Measurements from ENCODE around the gene MAP3K4. TPM values are rescaled to one million over a fixed set of nuclear protein-coding genes. Genes with fewer than 3 reads are reported as not detected.

Gene MAP3K4
- total and polyA plus RNA-seq, 7 donors, result 4.6 to 79.2 (median 22.7) TPM

GRCh38 chr6:161095916-161096315, 104.3 kb downstream of the MAP3K4 start:
- peaks cover 0 to 12% (median 4%) of the 10 kb centered on the region in 4 donors for H3K4me1 ChIP-seq
- peaks cover 0 to 90% (median 26%) of the 10 kb centered on the region in 4 donors for H3K36me3 ChIP-seq
- intact Hi-C loops (cut with DNase I), result loop anchor here (10.0 kb wide), 1 partner anchor 161 kb away; no protein-coding TSS in a partner anchor
- TF ChIP-seq, protein P1, sequence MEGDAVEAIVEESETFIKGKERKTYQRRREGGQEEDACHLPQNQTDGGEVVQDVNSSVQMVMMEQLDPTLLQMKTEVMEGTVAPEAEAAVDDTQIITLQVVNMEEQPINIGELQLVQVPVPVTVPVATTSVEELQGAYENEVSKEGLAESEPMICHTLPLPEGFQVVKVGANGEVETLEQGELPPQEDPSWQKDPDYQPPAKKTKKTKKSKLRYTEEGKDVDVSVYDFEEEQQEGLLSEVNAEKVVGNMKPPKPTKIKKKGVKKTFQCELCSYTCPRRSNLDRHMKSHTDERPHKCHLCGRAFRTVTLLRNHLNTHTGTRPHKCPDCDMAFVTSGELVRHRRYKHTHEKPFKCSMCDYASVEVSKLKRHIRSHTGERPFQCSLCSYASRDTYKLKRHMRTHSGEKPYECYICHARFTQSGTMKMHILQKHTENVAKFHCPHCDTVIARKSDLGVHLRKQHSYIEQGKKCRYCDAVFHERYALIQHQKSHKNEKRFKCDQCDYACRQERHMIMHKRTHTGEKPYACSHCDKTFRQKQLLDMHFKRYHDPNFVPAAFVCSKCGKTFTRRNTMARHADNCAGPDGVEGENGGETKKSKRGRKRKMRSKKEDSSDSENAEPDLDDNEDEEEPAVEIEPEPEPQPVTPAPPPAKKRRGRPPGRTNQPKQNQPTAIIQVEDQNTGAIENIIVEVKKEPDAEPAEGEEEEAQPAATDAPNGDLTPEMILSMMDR (IDR thresholded peaks at IDR 0.05), result no peak
- TF ChIP-seq EP300 (IDR thresholded peaks at IDR 0.05) (no peak), POLR2AphosphoS5 (IDR thresholded peaks at IDR 0.05) (no peak), POLR2A (IDR thresholded peaks at IDR 0.05) (no peak)
- no peak for DNase-seq
- H3K9me3 ChIP-seq, result no peaks in the 10 kb centered on the region
- H3K27ac ChIP-seq, result no peak overlapping the region
- H3K4me3 ChIP-seq, result no peak overlapping the region
- H3K27me3 ChIP-seq, result no peaks in the 10 kb centered on the region

- TF ChIP-seq EP300 (IDR thresholded peaks at IDR 0.05) (no peak), POLR2A (IDR thresholded peaks at IDR 0.05) (no peak)
- Histone ChIP-seq H3K27ac (no peak overlapping the region), H3K4me3 (no peak overlapping the region), H3K27me3 (no peaks in the 10 kb centered on the region), H3K4me1 (no peaks in the 10 kb centered on the region), H3K9me3 (no peaks in the 10 kb centered on the region), H3K36me3 (peaks cover 5 to 86% (median 22%) of the 10 kb centered on the region in 4 donors)
- no peak for DNase-seq
- intact Hi-C loops (cut with DNase I), result loop anchor here (10.0 kb wide), 1 partner anchor 275 kb away; no protein-coding TSS in a partner anchor
- 91 to 94% methylated on average over 8 of the region's 8 CpGs for WGBS, 2 donors
Measured at GRCh38 chr6:161100072-161100471, 108.5 kb downstream of the MAP3K4 start.

- H3K4me1 ChIP-seq, result no peaks in the 10 kb centered on the region
- H3K27ac ChIP-seq, result no peak overlapping the region
- intact Hi-C loops (cut with DNase I), result loop anchor here (10.0 kb wide), 1 partner anchor 273 kb away; no protein-coding TSS in a partner anchor
- 91 to 95% methylated on average over 7 of the region's 7 CpGs for WGBS, 2 donors
- H3K27me3 ChIP-seq, result no peaks in the 10 kb centered on the region
- TF ChIP-seq POLR2A (IDR thresholded peaks at IDR 0.05) (no peak), POLR2AphosphoS5 (IDR thresholded peaks at IDR 0.05) (no peak), EP300 (IDR thresholded peaks at IDR 0.05) (no peak)
- TF ChIP-seq, protein P1 (IDR thresholded peaks at IDR 0.05), result no peak
- H3K36me3 ChIP-seq, result peaks cover 5 to 90% (median 22%) of the 10 kb centered on the region in 4 donors
- H3K4me3 ChIP-seq, result no peak overlapping the region
- DNase-seq, result no peak
- no peaks in the 10 kb centered on the region for H3K9me3 ChIP-seq
Measured at GRCh38 chr6:161101517-161101916, 109.9 kb downstream of the MAP3K4 start.

DNA sequence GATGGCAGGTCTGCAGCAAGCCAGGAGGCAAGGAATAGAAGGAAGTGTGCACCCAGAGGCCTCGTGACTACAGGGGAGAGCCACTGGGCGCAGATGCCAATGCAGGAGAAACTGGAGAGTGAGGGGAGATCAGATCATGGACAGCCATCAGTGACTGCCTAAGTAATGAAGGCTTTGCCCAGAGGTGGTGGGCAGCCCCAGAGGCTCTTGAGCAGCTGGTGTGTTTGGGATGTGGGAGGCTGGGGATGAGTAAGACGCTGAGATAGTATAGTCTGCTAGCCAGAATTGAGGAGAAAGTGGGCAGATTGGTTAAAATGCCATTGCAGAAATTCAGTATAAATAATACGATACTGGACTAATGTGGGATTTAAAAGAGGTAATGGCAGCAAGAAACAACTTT, 111.9 kb downstream of the MAP3K4 start:
- H3K4me3 ChIP-seq, result no peak overlapping the region
- no peak for DNase-seq
- no peaks in the 10 kb centered on the region for H3K9me3 ChIP-seq
- peaks cover 16 to 90% (median 25%) of the 10 kb centered on the region in 4 donors for H3K36me3 ChIP-seq
- H3K27ac ChIP-seq, result no peak overlapping the region
- H3K4me1 ChIP-seq, result no peaks in the 10 kb centered on the region
- WGBS, 2 donors, result 96 to 97% methylated on average over 4 of the region's 4 CpGs
- TF ChIP-seq POLR2A (IDR thresholded peaks at IDR 0.05) (no peak), POLR2AphosphoS5 (IDR thresholded peaks at IDR 0.05) (no peak), EP300 (IDR thresholded peaks at IDR 0.05) (no peak)
- TF ChIP-seq, protein P1 (IDR thresholded peaks at IDR 0.05), result no peak
- intact Hi-C loops (cut with DNase I), result loop anchor here (10.0 kb wide), 1 partner anchor 271 kb away; no protein-coding TSS in a partner anchor
- no peaks in the 10 kb centered on the region for H3K27me3 ChIP-seq

DNA sequence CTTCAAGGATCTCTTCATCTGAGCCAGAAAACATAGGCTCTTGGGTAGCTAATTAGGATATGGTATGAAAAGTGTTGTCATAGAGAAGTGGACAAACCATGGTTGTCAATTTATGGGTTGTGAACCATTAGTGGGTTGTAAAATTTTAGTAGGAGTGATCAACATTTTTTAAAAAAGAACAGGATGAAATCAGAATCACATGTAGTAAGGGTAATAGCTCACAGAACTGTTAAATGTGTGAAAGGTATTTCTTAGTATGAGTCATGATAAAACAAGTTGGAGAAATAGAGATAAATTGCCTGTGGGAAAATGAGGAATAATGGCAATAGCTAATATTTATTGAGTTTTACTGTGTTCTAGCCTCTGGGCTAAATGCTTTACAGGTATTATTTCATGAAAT, 113.4 kb downstream of the MAP3K4 start:
- Histone ChIP-seq H3K36me3 (peaks cover 16 to 90% (median 32%) of the 10 kb centered on the region in 4 donors), H3K9me3 (no peaks in the 10 kb centered on the region), H3K27ac (no peak overlapping the region), H3K27me3 (no peaks in the 10 kb centered on the region), H3K4me3 (no peak overlapping the region), H3K4me1 (peaks cover 0 to 9% (median 3%) of the 10 kb centered on the region in 4 donors)
- TF ChIP-seq POLR2A (IDR thresholded peaks at IDR 0.05), result no peak
- TF ChIP-seq POLR2AphosphoS5 (IDR thresholded peaks at IDR 0.05), result no peak
- TF ChIP-seq, protein P1 (IDR thresholded peaks at IDR 0.05), result no peak
- TF ChIP-seq EP300 (IDR thresholded peaks at IDR 0.05), result no peak
- intact Hi-C loops (cut with DNase I), result loop anchor here (10.0 kb wide), 1 partner anchor 270 kb away; no protein-coding TSS in a partner anchor
- no peak for DNase-seq

Measured in sigmoid colon (tissue), 7 donors.